ENCODE measurements around the gene TAPT1. TPM values are rescaled to one million over a fixed set of nuclear protein-coding genes. Genes with fewer than 3 reads are reported as not detected.
A peak's percentile ranks its signal among the peaks of the same experiment; 100 is the strongest.

The TAPT1 gene
- total RNA-seq, 3 donors from 2014 or later = 39.7 to 52.5 (median 43.0) TPM

- Histone ChIP-seq H3K27ac (no peak overlapping the region), H3K27me3 (no peaks in the 10 kb centered on the region), H3K4me1 (no peaks in the 10 kb centered on the region), H3K9me3 (no peaks in the 10 kb centered on the region), H3K36me3 (no peaks in the 10 kb centered on the region), H3K4me3 (no peak overlapping the region)
- TF ChIP-seq POLR2A (IDR thresholded peaks at IDR 0.05) (no peak), CTCF (IDR thresholded peaks at IDR 0.05) (no peak), POLR2AphosphoS5 (IDR thresholded peaks at IDR 0.05) (no peak)
- DNase-seq (ENCODE audit: low spot score in 2 of 2) = no peak
- intact Hi-C loops (cut with DNase I; ENCODE audit: low total_unique reads) = no loop called here
Observed at GRCh38 chr4:16268290-16268689, 42.0 kb upstream of the TAPT1 start.

- intact Hi-C loops (cut with DNase I; ENCODE audit: low total_unique reads) = no loop called here
- Histone ChIP-seq H3K36me3 (no peaks in the 10 kb centered on the region), H3K4me1 (no peaks in the 10 kb centered on the region), H3K9me3 (no peaks in the 10 kb centered on the region), H3K4me3 (no peak overlapping the region), H3K27ac (no peak overlapping the region), H3K27me3 (no peaks in the 10 kb centered on the region)
- TF ChIP-seq POLR2A (IDR thresholded peaks at IDR 0.05) (no peak), CTCF (IDR thresholded peaks at IDR 0.05) (no peak), POLR2AphosphoS5 (IDR thresholded peaks at IDR 0.05) (no peak)
- DNase-seq (ENCODE audit: low spot score in 2 of 2) = no peak
Observed at GRCh38 chr4:16267639-16268038, 41.4 kb upstream of the TAPT1 start.

GRCh38 chr4:16265820-16266219 is 39.5 kb upstream of the TAPT1 start:
- Histone ChIP-seq H3K36me3 (no peaks in the 10 kb centered on the region), H3K4me3 (no peak overlapping the region), H3K27me3 (no peaks in the 10 kb centered on the region), H3K4me1 (no peaks in the 10 kb centered on the region), H3K27ac (no peak overlapping the region), H3K9me3 (no peaks in the 10 kb centered on the region)
- intact Hi-C loops (cut with DNase I; ENCODE audit: low total_unique reads) = no loop called here
- DNase-seq (ENCODE audit: low spot score in 2 of 2) = no peak
- TF ChIP-seq CTCF (IDR thresholded peaks at IDR 0.05) (no peak), POLR2A (IDR thresholded peaks at IDR 0.05) (no peak), POLR2AphosphoS5 (IDR thresholded peaks at IDR 0.05) (no peak)

- intact Hi-C loops (cut with DNase I; ENCODE audit: low total_unique reads) = no loop called here
Observed at GRCh38 chr4:16264798-16265197, 38.5 kb upstream of the TAPT1 start.

GRCh38 chr4:16263056-16263455 is 36.8 kb upstream of the TAPT1 start:
- intact Hi-C loops (cut with DNase I; ENCODE audit: low total_unique reads) = no loop called here
- no peak for DNase-seq (ENCODE audit: low spot score in 2 of 2)
- Histone ChIP-seq H3K27ac (no peak overlapping the region), H3K4me3 (no peak overlapping the region), H3K27me3 (no peaks in the 10 kb centered on the region), H3K9me3 (no peaks in the 10 kb centered on the region), H3K36me3 (no peaks in the 10 kb centered on the region), H3K4me1 (no peaks in the 10 kb centered on the region)
- TF ChIP-seq CTCF (IDR thresholded peaks at IDR 0.05) (no peak), POLR2A (IDR thresholded peaks at IDR 0.05) (no peak), POLR2AphosphoS5 (IDR thresholded peaks at IDR 0.05) (no peak)

More at GRCh38 chr4:16264798-16265197, 38.5 kb upstream of the TAPT1 start:
- Histone ChIP-seq H3K36me3 (no peaks in the 10 kb centered on the region), H3K27ac (no peak overlapping the region), H3K27me3 (no peaks in the 10 kb centered on the region), H3K4me1 (no peaks in the 10 kb centered on the region), H3K9me3 (no peaks in the 10 kb centered on the region), H3K4me3 (no peak overlapping the region)
- no peak for DNase-seq (ENCODE audit: low spot score in 2 of 2)
- TF ChIP-seq CTCF (IDR thresholded peaks at IDR 0.05) (peak in 2 of 3 donors; percentile 43 to 56), POLR2A (IDR thresholded peaks at IDR 0.05) (no peak)
